DND-41 (cell line): Measurements from ENCODE around the gene ATG2A.

Experiments used
- ATAC-seq: fragments of 200-7000 bp; cut with Tn5 transposase; 3 replicates; pipeline ENCODE4 v1.9.1; 2021; ENCODE audit warnings: low read depth; ENCODE audit not compliant: insufficient read depth
- DNase-seq: peaks from one replicate; pipeline ENCODE4 v3.0.0-alpha.2; 2020
- H2AFZ ChIP-seq: 2 replicates; pipeline ENCODE4 v1.6.0; 2012; ENCODE audit warnings: low read depth, low read length
- H3K27ac ChIP-seq: 2 replicates; pipeline ENCODE4 v1.5.1; 2012; ENCODE audit warnings: low read length, inconsistent platforms
- H3K27me3 ChIP-seq: fragments of 200-600 bp; sonication (generic); 2 replicates; pipeline ENCODE4 v1.6.0; 2012; ENCODE audit warnings: low read length, mild to moderate bottlenecking, inconsistent platforms; ENCODE audit not compliant: insufficient read depth, poor library complexity
- H3K36me3 ChIP-seq: 2 replicates; pipeline ENCODE4 v1.5.1; 2012; ENCODE audit warnings: low read length, inconsistent platforms; ENCODE audit not compliant: insufficient read depth
- H3K4me1 ChIP-seq: 2 replicates; pipeline ENCODE4 v1.5.1; 2012; ENCODE audit warnings: mild to moderate bottlenecking, low read length; ENCODE audit not compliant: insufficient read depth
- H3K4me2 ChIP-seq: 2 replicates; pipeline ENCODE4 v1.6.0; 2012; ENCODE audit warnings: mild to moderate bottlenecking, moderate library complexity, low read length, inconsistent platforms; ENCODE audit not compliant: insufficient read depth
- H3K4me3 ChIP-seq, 2 experiments: fragments of 200-600 bp in 1 of 2; shearing (Covaris generic) in 1 of 2; 2 replicates each; pipeline ENCODE4 v1.5.1; 2012 to 2016; ENCODE audit warnings: inconsistent platforms in 2 of 2, low read length in 2 of 2, mild to moderate bottlenecking in 2 of 2, low read depth in 1 of 2, moderate library complexity in 1 of 2
- H3K79me2 ChIP-seq: 2 replicates; pipeline ENCODE4 v1.6.0; 2012; ENCODE audit warnings: low read length, inconsistent platforms; ENCODE audit not compliant: insufficient read depth
- H3K9ac ChIP-seq: 2 replicates; pipeline ENCODE4 v1.6.0; 2012; ENCODE audit warnings: low read depth, mild to moderate bottlenecking, inconsistent platforms, low read length, moderate library complexity
- H3K9me3 ChIP-seq: 2 replicates; pipeline ENCODE4 v1.5.1; 2012; ENCODE audit warnings: low read length, moderate library complexity, mild to moderate bottlenecking, inconsistent platforms; ENCODE audit not compliant: insufficient read depth, severe bottlenecking
- H4K20me1 ChIP-seq: 2 replicates; pipeline ENCODE4 v1.6.0; 2012; ENCODE audit warnings: low read length; ENCODE audit not compliant: insufficient read depth
- EZH2 ChIP-seq: IDR thresholded peaks from 3 replicates; pipeline ENCODE4 v1.6.1; 2012; ENCODE audit warnings: borderline replicate concordance, low read depth, mild to moderate bottlenecking, moderate library complexity, low read length, inconsistent platforms; ENCODE audit not compliant: severe bottlenecking
- TF ChIP-seq, protein P1 (sequence below): IDR thresholded peaks from 2 replicates; pipeline ENCODE4 v1.5.1; 2012; ENCODE audit warnings: borderline replicate concordance, low read length, moderate library complexity, mild to moderate bottlenecking; ENCODE audit not compliant: poor library complexity, severe bottlenecking; ENCODE audit errors: extremely low read depth

ATG2A gene

DNA sequence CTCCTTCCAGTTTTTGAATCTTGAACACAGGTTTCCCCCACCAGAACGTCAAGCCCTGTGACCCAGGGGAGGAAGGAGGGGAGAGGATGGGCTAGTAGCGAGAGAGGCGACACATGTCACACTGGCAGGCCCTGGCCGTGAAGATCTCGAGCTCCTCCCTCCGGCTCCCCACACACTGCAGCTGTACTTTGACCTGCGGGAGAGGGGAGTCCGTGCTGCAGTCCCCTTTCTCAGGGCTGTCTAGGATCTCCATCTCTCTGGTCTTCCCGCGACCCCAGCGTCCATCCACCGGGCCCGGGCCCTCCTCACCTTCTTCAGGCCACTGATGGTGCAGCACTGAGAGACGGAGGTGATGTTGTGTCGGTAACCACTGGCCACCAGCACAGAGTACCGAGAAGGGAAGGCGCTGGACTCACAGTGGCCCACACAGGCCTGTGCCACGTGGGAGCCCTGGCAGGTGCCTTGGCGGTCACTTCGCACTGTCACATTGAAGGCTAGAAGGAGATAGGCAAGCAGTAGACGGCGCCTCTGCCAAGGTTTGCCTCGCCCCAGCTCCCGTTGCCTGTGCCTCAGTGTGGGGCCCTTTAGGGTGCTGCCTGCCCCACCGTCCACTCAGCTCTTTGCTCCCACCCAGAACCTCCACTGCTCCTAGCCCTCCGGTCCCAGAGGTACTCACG is 17.8 kb upstream of the ATG2A start:
- Histone ChIP-seq H3K4me1 (no peaks in the 10 kb centered on the region), H4K20me1 (no peaks in the 10 kb centered on the region), H2AFZ (no peak overlapping the region), H3K27me3 (peaks cover 11% of the 10 kb centered on the region), H3K4me3 (no peak overlapping the region), H3K36me3 (peaks cover 30% of the 10 kb centered on the region), H3K79me2 (no peaks in the 10 kb centered on the region), H3K4me2 (no peak overlapping the region), H3K27ac (no peak overlapping the region), H3K9me3 (no peaks in the 10 kb centered on the region), H3K9ac (no peak overlapping the region)
- ATAC-seq (no peak), DNase-seq (no peak)
- TF ChIP-seq, protein P1, sequence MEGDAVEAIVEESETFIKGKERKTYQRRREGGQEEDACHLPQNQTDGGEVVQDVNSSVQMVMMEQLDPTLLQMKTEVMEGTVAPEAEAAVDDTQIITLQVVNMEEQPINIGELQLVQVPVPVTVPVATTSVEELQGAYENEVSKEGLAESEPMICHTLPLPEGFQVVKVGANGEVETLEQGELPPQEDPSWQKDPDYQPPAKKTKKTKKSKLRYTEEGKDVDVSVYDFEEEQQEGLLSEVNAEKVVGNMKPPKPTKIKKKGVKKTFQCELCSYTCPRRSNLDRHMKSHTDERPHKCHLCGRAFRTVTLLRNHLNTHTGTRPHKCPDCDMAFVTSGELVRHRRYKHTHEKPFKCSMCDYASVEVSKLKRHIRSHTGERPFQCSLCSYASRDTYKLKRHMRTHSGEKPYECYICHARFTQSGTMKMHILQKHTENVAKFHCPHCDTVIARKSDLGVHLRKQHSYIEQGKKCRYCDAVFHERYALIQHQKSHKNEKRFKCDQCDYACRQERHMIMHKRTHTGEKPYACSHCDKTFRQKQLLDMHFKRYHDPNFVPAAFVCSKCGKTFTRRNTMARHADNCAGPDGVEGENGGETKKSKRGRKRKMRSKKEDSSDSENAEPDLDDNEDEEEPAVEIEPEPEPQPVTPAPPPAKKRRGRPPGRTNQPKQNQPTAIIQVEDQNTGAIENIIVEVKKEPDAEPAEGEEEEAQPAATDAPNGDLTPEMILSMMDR = no peak
- TF ChIP-seq EZH2 = no peak

DNA sequence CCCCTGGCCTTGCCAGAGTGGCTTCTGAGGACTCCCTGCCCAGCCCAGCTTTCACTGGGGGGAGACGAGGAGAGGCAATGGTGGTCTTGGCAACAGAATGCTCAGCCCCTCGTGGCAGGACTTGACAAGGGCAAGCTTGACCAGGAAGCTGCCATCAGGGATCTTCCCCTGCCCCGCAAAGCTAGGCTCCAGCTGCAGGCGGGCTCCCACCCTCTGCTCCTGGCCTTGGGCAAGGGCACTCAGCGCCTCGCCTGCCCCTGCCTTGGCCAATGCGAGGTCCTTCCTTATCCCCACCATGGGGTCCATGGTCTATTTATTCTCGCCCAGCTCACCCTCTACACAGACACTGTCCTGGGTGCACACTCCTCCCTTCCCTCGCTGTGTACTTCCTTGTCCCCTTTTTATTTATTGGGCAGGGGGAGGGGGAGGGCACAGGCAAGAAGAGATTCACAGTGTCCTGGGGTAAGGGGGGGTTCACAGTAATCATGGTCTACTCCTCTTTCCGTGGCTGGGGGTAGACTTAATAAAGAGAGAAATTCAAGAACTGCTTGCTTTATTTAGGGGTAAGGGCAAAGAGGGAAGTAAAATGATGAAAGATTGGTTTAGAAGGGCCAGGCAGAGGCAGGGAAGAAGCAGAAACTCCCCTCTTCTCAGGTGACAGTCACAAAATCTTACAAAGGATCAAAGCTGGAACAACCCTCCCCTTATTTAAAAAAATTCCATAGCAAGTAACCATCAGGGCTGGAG is 17.1 kb upstream of the ATG2A start:
- no peak overlapping the region for H3K27ac ChIP-seq
- no peak overlapping the region for H3K4me2 ChIP-seq
- H3K36me3 ChIP-seq = peaks cover 31% of the 10 kb centered on the region
- ATAC-seq (no peak), DNase-seq (no peak)
- H4K20me1 ChIP-seq = no peaks in the 10 kb centered on the region
- no peak overlapping the region for H3K9ac ChIP-seq
- no peak overlapping the region for H3K4me3 ChIP-seq
- no peaks in the 10 kb centered on the region for H3K4me1 ChIP-seq
- H2AFZ ChIP-seq = no peak overlapping the region
- peaks cover 7% of the 10 kb centered on the region for H3K27me3 ChIP-seq
- H3K9me3 ChIP-seq = no peaks in the 10 kb centered on the region
- TF ChIP-seq, protein P1 = no peak
- TF ChIP-seq EZH2 = no peak
- no peaks in the 10 kb centered on the region for H3K79me2 ChIP-seq

DNA sequence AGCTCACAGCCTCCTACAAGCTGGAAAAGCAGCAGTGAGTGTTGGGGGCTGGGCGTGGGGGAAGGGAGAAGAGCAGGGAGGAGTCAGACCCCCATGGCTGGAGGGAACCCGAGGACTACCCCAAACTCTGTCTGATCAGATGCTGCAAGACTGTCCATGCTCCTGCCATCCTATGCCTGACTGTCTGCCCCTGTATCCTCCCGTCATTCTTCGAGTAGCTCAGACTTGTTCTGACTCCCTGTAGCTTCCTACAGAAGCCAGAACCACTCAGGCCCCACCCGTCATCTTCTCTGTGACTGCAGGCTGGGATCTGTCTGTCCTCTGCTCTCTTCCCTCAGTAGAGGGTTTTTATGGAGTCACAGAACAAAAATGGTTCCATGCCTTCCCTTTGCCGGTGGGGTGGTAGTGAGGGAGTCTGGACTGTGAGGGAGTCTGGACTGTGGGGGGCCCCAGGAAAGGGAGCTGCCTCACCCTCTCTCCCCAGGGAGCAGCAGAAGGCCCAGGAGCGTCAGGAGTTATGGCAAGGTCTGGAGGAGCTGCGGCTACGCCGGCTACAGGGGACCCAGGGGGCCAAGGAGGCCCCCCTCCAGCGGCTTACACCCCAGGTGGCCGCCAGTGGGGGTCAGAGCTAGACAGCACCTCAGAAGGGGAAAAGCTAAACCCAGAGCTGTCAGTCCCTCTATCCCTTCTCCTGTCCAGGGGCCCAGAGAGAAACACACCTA is 16.4 kb upstream of the ATG2A start:
- H3K27me3 ChIP-seq = peaks cover 3% of the 10 kb centered on the region
- H3K4me2 ChIP-seq = no peak overlapping the region
- TF ChIP-seq EZH2 = no peak
- TF ChIP-seq, protein P1 = no peak
- H3K9ac ChIP-seq = no peak overlapping the region
- no peaks in the 10 kb centered on the region for H3K79me2 ChIP-seq
- H3K4me1 ChIP-seq = no peaks in the 10 kb centered on the region
- H3K27ac ChIP-seq = no peak overlapping the region
- ATAC-seq (no peak), DNase-seq (no peak)
- H3K4me3 ChIP-seq = no peak overlapping the region
- no peak overlapping the region for H2AFZ ChIP-seq
- H3K9me3 ChIP-seq = no peaks in the 10 kb centered on the region
- peaks cover 32% of the 10 kb centered on the region for H3K36me3 ChIP-seq
- H4K20me1 ChIP-seq = no peaks in the 10 kb centered on the region
